Osteocyte (in vitro differentiated cells): ENCODE results near the gene CENPO. TPM values are rescaled to one million over a fixed set of nuclear protein-coding genes. Genes with fewer than 3 reads are reported as not detected.

ENCODE experiments used
- DNase-seq: peaks from one replicate; pipeline ENCODE4 v3.0.0; 2021; ENCODE audit warnings: mixed read lengths; ENCODE audit not compliant: unreplicated experiment; ENCODE audit errors: extremely low spot score
- H3K27ac Mint-ChIP-seq: one replicate; pipeline ENCODE4 v1.8.0; 2021; ENCODE audit warnings: mild to moderate bottlenecking, mixed read lengths; ENCODE audit not compliant: unreplicated experiment
- H3K27me3 Mint-ChIP-seq: one replicate; pipeline ENCODE4 v1.8.0; 2021; ENCODE audit warnings: mixed read lengths; ENCODE audit not compliant: unreplicated experiment
- H3K36me3 Mint-ChIP-seq: one replicate; pipeline ENCODE4 v1.8.0; 2021; ENCODE audit warnings: mixed read lengths; ENCODE audit not compliant: unreplicated experiment
- H3K4me1 Mint-ChIP-seq: one replicate; pipeline ENCODE4 v1.8.0; 2021; ENCODE audit warnings: mixed read lengths; ENCODE audit not compliant: unreplicated experiment
- H3K4me3 Mint-ChIP-seq: one replicate; pipeline ENCODE4 v1.8.0; 2021; ENCODE audit warnings: mild to moderate bottlenecking, moderate library complexity, mixed read lengths; ENCODE audit not compliant: unreplicated experiment
- H3K9me3 Mint-ChIP-seq: one replicate; pipeline ENCODE4 v1.8.0; 2021; ENCODE audit warnings: mixed read lengths; ENCODE audit not compliant: unreplicated experiment
- total RNA-seq: library from RNA; stranded (reverse); gene quantifications from 2 replicates; pipeline ENCODE4 v1.2.1, GENCODE V29; 2021
- TF ChIP-seq, protein P1 (sequence below): fragments of 200-600 bp; sonication (generic); IDR thresholded peaks from 2 replicates; pipeline ENCODE4 v1.5.0; 2021; ENCODE audit warnings: antibody characterized with exemption, mild to moderate bottlenecking, moderate library complexity

The CENPO gene
- total RNA-seq, 1 donor from 2014 or later: 12.8 TPM

DNA sequence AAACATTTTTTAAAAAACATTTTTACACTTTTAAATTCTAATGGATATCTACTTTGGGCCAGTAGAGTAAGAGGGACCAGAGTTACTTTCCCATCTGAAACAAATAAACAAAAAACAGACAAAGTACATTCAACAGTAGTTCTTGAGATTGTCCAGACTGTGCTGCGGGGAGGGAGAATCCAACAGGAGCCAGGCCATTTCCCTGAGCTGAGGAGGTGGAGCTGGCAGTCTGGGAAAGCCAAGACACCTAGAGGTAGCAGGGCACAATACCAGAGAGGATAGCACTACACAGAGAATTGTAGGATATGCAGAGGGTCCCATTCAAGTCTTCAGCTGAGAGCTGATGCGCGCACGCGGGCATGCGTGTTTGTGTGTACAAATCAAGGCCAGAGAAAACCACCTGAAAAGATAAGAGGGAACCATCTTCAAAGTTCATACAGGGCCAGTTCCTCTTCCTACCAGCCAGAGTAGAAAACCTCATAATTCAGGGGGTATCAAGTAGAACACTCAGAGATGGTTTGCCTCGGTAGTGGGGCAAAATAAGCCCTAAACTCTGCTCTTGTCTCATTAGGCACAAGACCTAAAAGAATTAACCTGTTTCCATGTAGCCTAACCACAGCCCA lies 44.0 kb upstream of the CENPO start:
- no peak for DNase-seq
- Mint-ChIP-seq H3K36me3 (peaks cover 12% of the 10 kb centered on the region), H3K27me3 (no peaks in the 10 kb centered on the region), H3K27ac (no peak overlapping the region), H3K4me1 (no peaks in the 10 kb centered on the region), H3K4me3 (no peak overlapping the region), H3K9me3 (no peaks in the 10 kb centered on the region)
- TF ChIP-seq, protein P1, sequence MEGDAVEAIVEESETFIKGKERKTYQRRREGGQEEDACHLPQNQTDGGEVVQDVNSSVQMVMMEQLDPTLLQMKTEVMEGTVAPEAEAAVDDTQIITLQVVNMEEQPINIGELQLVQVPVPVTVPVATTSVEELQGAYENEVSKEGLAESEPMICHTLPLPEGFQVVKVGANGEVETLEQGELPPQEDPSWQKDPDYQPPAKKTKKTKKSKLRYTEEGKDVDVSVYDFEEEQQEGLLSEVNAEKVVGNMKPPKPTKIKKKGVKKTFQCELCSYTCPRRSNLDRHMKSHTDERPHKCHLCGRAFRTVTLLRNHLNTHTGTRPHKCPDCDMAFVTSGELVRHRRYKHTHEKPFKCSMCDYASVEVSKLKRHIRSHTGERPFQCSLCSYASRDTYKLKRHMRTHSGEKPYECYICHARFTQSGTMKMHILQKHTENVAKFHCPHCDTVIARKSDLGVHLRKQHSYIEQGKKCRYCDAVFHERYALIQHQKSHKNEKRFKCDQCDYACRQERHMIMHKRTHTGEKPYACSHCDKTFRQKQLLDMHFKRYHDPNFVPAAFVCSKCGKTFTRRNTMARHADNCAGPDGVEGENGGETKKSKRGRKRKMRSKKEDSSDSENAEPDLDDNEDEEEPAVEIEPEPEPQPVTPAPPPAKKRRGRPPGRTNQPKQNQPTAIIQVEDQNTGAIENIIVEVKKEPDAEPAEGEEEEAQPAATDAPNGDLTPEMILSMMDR: no peak

DNA sequence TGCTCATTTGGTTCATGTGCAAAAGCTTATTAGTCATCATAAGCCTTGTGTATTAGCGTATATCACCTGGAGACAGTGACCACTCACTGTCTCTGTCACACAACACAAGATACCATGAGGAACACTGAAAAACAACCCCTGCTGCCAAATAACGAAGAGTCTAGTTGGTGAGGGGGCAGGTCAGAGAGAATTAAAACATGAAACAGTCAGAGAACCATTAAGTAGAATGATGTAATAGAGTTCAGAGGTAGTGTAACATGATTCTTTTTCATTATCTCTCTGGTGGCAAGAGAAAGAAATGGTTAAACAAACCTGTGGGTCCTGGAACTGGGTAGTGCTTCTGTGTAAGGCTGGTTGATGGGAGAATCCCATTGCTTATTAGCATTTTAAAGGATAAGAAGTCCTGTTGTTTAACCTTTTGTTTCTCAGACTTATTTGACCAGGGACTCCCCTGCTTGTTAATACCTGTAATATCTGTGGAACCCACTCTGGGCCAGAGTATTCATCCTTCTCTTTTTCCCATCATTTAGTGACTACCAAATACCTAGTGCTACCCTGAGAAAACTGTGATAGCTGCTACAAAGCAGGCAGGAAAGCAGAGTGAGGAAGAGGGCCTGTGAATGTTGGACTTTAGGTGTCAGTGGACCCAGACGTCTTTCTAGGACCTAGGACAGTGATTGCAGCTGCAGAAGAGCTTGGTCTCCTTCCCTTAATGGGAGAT lies 38.1 kb upstream of the CENPO start:
- no peak overlapping the region for H3K4me3 Mint-ChIP-seq
- H3K27me3 Mint-ChIP-seq: no peaks in the 10 kb centered on the region
- H3K4me1 Mint-ChIP-seq: peaks cover 1% of the 10 kb centered on the region
- H3K9me3 Mint-ChIP-seq: no peaks in the 10 kb centered on the region
- H3K27ac Mint-ChIP-seq: no peak overlapping the region
- no peak for DNase-seq
- TF ChIP-seq, protein P1: no peak
- peaks cover 14% of the 10 kb centered on the region for H3K36me3 Mint-ChIP-seq

DNA sequence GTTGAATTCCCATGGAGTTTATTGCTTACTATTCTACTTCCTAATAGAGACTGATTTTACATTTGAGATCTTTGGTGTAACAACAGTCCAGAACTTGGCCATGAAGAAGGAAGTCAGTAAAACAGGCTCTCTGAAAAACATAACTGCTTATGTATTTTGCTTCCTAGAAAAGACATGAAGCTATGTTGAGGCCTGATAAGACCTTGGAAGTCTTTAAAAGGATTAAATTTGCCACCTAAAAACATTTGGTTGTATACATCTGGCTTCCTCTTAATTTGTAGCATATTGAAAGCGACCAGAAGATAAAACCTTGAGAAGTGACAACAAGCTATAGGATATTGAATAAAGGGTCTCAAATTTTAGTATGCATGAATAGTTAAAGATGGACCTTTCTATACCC lies 36.4 kb upstream of the CENPO start:
- no peak for DNase-seq
- TF ChIP-seq, protein P1: no peak
- Mint-ChIP-seq H3K4me1 (peaks cover 1% of the 10 kb centered on the region), H3K9me3 (no peaks in the 10 kb centered on the region), H3K4me3 (no peak overlapping the region), H3K27me3 (no peaks in the 10 kb centered on the region), H3K27ac (no peak overlapping the region), H3K36me3 (peaks cover 20% of the 10 kb centered on the region)

DNA sequence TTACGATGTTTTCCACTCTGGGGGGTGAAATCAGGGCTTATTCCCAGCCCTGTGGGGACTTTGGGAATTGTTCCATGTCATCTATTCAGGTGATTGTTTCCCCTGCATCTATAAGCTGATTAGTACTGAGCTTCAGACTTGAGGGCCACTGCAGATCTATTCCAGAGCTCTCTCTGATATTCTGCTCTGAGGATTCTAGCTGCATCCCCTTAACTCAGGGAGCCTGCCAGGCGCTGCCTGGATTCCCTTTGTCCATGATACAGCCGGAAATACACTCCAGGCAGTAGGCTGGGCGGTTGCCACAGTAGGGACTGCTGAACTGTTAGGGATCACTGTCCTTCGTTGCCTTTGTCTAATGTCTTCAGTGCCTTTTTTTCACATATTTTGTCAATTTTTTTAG lies 31.4 kb upstream of the CENPO start:
- TF ChIP-seq, protein P1: no peak
- Mint-ChIP-seq H3K9me3 (no peaks in the 10 kb centered on the region), H3K4me3 (no peak overlapping the region), H3K27me3 (no peaks in the 10 kb centered on the region), H3K4me1 (peaks cover 1% of the 10 kb centered on the region), H3K36me3 (peaks cover 42% of the 10 kb centered on the region), H3K27ac (no peak overlapping the region)
- no peak for DNase-seq

DNA sequence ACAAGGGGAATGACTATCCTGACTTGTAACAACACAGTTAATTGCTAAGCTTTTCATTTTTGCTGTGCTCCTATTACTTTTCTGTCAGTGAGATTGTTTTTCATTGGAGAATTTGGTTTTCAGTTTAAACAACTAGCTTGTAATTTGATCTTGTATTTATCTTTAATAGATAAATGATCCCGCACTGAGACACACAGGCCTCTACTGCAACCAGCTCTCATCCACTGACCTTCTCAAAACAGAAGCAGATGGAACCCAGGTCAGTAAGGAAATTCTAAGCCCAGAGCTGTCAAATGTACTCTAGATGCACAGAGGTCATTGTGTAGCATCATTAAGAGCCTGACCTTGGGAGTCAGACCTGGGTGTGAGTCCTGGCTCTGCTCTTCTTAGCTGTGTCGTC lies 30.7 kb upstream of the CENPO start:
- H3K4me3 Mint-ChIP-seq: no peak overlapping the region
- no peaks in the 10 kb centered on the region for H3K27me3 Mint-ChIP-seq
- no peaks in the 10 kb centered on the region for H3K9me3 Mint-ChIP-seq
- H3K27ac Mint-ChIP-seq: no peak overlapping the region
- peaks cover 1% of the 10 kb centered on the region for H3K4me1 Mint-ChIP-seq
- H3K36me3 Mint-ChIP-seq: peaks cover 42% of the 10 kb centered on the region
- TF ChIP-seq, protein P1: no peak
- no peak for DNase-seq
